GM21737 (cell line): Measurements from ENCODE around the gene LRRC27.
A peak's percentile ranks its signal among the peaks of the same experiment; 100 is the strongest.
"Not testable (repeated sequence)": the region's sequence is repeated elsewhere in the genome, so short reads cannot be mapped to it uniquely, and the experiment has no call there.

Experiments used
- ATAC-seq: cut with Tn5 transposase; IDR thresholded peaks from one replicate; pipeline ENCODE4 v1.9.1; 2021; ENCODE audit warnings: mild to moderate bottlenecking, moderate library complexity; ENCODE audit not compliant: unreplicated experiment

Gene LRRC27

GRCh38 chr10:132331601-132332432 is at the start of gene LRRC27:
Gene LRRC27, plus strand, starts transcription at chr10:132332193. Its CDS starts 1,332 bp downstream, at chr10:132333525.
- ATAC-seq: peak; percentile 63

DNA sequence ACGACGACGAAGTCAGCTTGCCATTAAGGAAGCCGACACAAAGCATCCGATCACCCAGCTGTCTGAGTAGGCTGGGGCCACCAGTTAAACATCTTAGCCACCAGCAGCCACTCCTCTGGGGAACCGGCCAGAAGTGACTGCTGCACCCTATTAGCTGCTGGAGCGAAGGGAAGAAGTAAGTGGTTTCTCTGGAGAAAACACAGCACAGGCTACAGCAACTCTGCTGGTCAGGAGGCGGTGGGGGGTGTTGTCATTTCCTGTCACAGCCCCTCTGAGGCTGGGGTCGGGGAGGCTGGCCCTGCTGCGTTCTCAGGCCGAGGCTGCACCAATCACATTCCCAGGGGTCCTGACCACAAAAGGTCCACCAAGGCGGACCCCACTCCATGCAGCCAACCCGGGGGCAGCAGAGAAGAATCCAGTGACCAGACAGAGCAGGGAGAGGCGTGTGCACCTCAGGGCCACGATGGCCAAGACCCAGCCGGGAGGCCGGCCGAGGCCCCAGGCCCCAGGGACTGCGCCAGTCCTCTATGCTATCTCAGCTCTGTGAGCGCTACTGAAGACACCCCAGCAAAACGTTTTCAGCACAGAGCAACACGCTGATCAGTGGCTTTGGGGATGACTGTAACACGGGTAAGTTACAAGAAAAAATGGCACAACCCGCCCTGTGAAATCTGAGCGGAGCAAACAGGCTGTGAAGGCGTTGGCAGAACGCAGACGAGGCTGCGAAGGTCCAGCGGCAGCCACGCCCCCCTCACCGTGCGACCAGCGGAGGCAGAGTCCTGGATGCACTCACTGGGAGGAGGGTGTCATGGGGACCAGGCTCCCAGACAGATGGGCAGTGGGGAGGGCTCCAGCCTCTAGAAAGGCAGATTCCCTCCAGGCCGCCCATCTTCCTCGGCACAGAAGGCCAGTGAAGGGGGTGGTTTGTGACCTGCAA is 49.1 kb upstream of the LRRC27 start:
- no peak for ATAC-seq

DNA sequence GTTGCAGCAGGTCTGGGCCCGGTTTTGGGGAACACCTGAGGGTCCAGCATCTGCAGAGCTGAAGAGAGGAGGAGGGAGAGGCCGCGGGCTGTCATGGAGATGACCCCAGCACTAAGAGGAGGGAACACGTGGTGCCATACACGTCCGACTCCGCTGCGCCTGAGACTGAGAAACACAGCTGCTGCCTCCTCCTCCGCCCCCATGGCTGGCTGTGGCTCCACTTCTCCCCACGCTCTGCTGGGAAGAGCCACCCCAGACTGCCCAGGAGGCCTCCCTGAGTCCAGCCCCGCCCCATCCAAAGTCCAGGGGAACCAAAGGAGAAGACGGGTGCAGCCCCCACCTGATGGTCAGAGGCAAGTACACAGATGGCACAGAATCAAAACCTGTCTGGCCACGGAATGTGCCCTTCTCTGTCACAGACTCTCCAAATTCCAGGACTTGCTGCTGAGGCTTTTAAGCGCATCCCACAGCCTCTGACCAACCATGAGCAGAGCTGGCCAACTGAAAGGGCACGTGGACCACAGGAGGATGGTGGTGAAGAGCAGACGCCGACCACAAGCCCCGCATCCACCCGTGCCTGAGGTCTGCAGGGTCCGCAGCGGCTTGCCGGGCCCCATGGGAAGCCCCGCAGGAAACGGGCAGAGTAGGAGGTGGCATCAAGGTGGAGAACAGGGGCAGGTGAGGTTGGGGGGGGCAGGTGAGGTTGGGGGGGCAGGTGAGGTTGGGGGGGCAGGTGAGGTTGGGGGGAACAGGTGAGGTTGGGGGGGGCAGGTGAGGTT is 48.2 kb upstream of the LRRC27 start:
- no peak for ATAC-seq

DNA sequence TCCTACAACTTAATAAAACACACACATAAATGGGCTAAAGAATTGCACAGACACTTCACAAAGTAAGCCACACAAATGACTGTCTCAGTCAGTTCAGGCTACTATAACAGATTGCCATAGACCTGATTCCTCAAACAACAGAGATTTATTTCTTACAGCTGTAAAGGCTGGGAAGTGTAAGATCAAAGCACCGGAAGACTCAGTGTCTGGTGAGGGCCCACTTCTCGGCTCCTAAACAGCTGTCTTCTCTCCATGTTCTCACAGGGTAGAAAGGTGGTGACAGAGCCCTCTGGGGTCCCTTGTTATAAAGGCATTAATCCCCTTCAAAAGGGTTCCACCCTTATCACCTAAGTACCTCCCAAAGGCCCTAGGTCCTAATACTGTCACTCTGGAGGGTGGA is 42.6 kb upstream of the LRRC27 start:
- ATAC-seq: no peak

DNA sequence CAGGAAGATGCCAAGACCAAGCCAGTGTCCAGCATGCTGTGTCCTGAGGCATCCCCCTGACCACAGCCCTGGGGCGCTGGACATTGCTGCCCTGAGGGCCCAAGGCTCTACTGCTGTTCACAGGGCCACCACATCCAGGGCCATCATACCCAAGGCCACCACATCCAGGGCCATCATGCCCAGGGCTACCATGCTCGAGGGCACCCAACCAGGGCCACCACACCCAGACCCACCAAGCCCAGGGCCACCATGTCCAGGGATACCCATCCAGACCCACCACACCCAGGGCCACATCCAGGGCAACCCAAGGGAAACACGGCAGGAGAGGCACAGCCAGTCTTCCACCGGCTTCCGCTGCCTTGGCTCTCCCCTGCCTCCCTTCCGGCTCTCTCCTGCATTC is 41.4 kb upstream of the LRRC27 start:
- ATAC-seq: no peak

- no peak for ATAC-seq
Observed at GRCh38 chr10:132291826-132292225, 40.2 kb upstream of the LRRC27 start.

GRCh38 chr10:132292287-132293200 is 39.4 kb upstream of the LRRC27 start:
- no peak for ATAC-seq

GRCh38 chr10:132293201-132293812 is 38.7 kb upstream of the LRRC27 start:
- no peak for ATAC-seq

DNA sequence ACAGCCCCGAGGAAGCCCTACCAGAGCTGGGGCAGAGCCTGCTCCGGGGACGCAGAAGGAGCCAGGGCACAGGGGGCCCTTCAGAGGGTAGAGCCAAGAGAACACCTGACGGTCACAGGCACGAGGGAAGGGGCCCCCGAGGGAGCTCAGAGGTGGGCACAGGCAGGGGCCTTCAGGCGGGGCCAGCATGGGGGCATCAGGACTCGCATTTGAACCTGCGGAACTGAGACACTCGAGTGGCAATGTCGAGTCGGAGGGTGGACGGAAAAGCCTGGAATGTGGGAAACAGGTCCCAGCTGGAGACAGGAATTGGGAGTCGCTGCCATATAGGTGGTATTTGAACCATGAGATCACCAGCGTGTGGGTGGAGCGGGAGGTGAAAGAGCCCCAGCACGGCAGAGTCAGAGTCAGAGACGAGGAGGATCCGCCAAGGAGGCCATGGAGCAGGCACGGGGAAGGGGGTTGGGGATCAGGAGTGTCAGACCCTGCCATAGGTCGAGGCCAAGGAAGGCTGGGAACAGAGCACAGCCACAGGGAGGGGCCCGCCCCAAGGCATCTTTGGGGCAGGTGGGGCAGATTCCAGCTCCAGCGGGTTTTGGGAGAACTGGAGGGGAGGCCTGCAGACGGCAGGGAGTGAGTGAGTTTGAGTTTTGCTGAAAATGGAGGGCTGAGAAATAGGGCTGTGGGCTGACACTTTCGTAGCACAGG is 38.0 kb upstream of the LRRC27 start:
- no peak for ATAC-seq

- ATAC-seq: no peak
Observed at GRCh38 chr10:132294561-132295318, 37.3 kb upstream of the LRRC27 start.

DNA sequence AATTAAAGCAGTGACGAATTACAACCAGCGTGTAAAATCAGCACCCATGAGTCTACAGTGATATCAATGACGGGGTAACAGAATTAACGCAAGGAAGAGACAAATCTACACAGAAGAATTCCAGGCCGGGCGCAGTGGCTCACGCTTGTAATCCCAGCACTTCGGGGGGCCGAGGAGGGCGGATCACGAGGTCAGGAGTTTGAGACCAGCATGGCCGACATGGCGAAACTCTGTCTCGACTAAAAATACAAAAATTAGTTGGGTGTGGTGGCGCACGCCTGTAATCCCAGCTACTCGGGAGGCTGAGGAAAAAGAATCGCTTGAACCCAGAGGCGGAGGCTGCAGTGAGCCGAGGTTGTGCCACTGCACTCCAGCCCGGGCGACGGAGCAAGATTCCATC is 36.5 kb upstream of the LRRC27 start:
- not testable (repeated sequence) for ATAC-seq

DNA sequence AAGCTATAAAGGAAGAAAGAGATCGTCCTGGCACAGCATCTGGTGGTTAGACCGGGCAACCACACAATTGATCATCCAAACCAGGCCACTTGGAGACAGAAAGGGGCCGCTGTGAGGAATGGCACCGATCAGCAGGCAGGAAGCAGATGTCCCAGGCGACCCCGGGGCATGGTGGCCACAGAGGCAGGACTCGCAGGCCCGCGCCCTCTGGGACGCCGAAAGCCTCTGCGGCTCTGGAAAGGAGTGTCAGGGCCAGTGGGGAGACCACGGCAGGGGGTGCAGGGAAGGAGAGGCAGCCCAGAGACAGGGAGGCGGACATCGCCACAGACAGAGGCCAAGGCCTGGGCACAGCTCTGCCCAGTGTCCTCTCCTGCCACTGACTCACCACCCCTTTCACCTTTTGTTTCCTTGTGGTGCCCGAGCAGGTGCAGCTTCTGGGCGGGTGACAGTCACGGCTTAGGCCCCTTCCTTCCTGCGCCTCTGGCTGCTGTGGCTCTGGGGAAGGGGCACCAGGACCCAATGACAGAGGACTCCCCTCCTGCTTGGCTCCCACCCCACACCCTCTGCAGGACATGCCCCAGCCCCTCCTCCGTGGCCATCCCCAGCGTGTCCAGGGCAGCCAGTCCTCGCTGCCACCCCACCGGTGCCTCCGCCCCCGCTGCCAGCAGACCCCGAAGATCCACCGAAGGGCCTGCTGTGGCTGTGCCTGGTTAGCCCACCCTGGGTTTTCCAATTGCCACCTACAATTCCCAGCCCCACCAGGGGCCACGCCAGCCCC is 35.1 kb upstream of the LRRC27 start:
- no peak for ATAC-seq

GRCh38 chr10:132297526-132297925 is 34.5 kb upstream of the LRRC27 start:
- ATAC-seq: no peak

- no peak for ATAC-seq
Observed at GRCh38 chr10:132298038-132298881, 33.7 kb upstream of the LRRC27 start.

- no peak for ATAC-seq
Observed at GRCh38 chr10:132299371-132300336, 32.3 kb upstream of the LRRC27 start.
